Lower leg skin (tissue), 3 donors: ENCODE results near the gene RBX1.

Source experiments
- CTCF ChIP-seq, 3 donors: fragments of 450-650 bp; IDR thresholded peaks; one replicate each; pipeline ENCODE4 v1.5.1; 2016; ENCODE audit warnings: antibody characterized with exemption in 3 of 3, mild to moderate bottlenecking in 3 of 3, moderate library complexity in 2 of 3
- POLR2A ChIP-seq, 2 donors: fragments of 450-650 bp; IDR thresholded peaks; one replicate each; pipeline ENCODE4 v1.6.1; 2016 to 2017; ENCODE audit warnings: antibody characterized with exemption in 2 of 2, mild to moderate bottlenecking in 1 of 2, moderate library complexity in 1 of 2

DNA sequence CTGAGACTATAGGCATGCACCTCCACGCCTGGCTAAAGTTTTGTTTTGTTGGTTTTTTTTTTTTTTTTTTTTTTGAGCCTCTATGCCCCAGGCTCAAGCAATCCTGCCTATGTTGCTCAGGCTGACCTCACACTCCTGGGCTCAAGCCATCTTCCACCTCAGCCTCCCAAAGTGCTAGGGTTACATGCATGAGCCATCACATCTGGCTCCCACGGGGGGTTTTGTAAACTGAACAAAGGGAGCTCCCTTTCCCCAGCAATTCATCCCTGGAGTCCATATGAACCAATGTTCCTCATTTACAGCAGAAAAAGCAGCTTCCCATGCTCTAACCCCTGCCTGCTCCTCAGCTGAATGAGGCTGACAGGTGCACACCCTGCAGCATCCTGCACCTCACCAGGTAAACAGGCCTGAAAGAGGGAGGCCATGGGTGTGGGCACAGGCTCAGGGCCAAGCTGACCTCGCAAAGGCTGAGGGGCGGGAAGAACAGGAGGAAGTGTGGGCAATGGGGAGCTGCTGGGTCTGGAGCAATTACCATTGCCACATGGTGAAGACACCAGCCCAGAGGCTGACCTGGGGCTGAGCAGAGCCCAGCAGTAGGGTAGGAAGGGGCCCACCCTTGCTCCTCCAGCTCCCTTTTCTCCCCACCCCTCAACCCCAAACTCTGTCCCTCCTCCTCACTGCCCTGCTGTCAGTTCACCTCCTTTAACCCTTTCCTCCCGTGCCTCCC lies 58.2 kb downstream of the RBX1 start:
- TF ChIP-seq POLR2A (IDR thresholded peaks at IDR 0.05) (no peak), CTCF (IDR thresholded peaks at IDR 0.05) (no peak)
